HG02678 (cell line): ENCODE measurements around the gene KRTAP5-5.
A peak's percentile ranks its signal among the peaks of the same experiment; 100 is the strongest.
"Not testable (repeated sequence)": the region's sequence is repeated elsewhere in the genome, so short reads cannot be mapped to it uniquely, and the experiment has no call there.

Experiments
- ATAC-seq: cut with Tn5 transposase; IDR thresholded peaks from one replicate; pipeline ENCODE4 v1.9.1; 2021; ENCODE audit warnings: mild to moderate bottlenecking, moderate library complexity; ENCODE audit not compliant: unreplicated experiment

The KRTAP5-5 gene

GRCh38 chr11:1629326-1630185 lies at the start of gene KRTAP5-5:
Gene KRTAP5-5 (plus strand): TSS chr11:1629775. CDS start chr11:1629841, 66 bp downstream.
- ATAC-seq: no peak

- no peak for ATAC-seq
Observed at GRCh38 chr11:1581976-1582375, 47.6 kb upstream of the KRTAP5-5 start.

- not testable (repeated sequence) for ATAC-seq
Observed at GRCh38 chr11:1582909-1583308, 46.7 kb upstream of the KRTAP5-5 start.

- not testable (repeated sequence) for ATAC-seq
Observed at GRCh38 chr11:1584661-1585370, 44.8 kb upstream of the KRTAP5-5 start, which contains the start of gene KRTAP5-1. Gene KRTAP5-1 (minus strand): TSS chr11:1585283. CDS start chr11:1585249, 34 bp downstream.

- no peak for ATAC-seq
Observed at GRCh38 chr11:1586699-1587098, 42.9 kb upstream of the KRTAP5-5 start.

- ATAC-seq: not testable (repeated sequence)
Observed at GRCh38 chr11:1589191-1589963, 40.2 kb upstream of the KRTAP5-5 start.

- no peak for ATAC-seq
Observed at GRCh38 chr11:1589996-1590395, 39.6 kb upstream of the KRTAP5-5 start.

GRCh38 chr11:1592628-1593027 lies 36.9 kb upstream of the KRTAP5-5 start:
- ATAC-seq: no peak

GRCh38 chr11:1595994-1596575 lies 33.5 kb upstream of the KRTAP5-5 start:
- ATAC-seq: not testable (repeated sequence)

- ATAC-seq: not testable (repeated sequence)
Observed at GRCh38 chr11:1596576-1597121, 32.9 kb upstream of the KRTAP5-5 start.

- ATAC-seq: no peak
Observed at GRCh38 chr11:1597331-1597993, 32.1 kb upstream of the KRTAP5-5 start.

GRCh38 chr11:1597994-1598380 lies 31.6 kb upstream of the KRTAP5-5 start, which contains the start of gene KRTAP5-2:
Gene KRTAP5-2 (minus strand): TSS chr11:1598294. CDS start chr11:1598250, 44 bp downstream.
- no peak for ATAC-seq

GRCh38 chr11:1598406-1598805 lies 31.2 kb upstream of the KRTAP5-5 start:
- ATAC-seq: not testable (repeated sequence)

GRCh38 chr11:1598816-1599215 lies 30.8 kb upstream of the KRTAP5-5 start:
- ATAC-seq: no peak

- ATAC-seq: no peak
Observed at GRCh38 chr11:1600626-1601025, 28.9 kb upstream of the KRTAP5-5 start.

GRCh38 chr11:1601663-1602062 lies 27.9 kb upstream of the KRTAP5-5 start:
- not testable (repeated sequence) for ATAC-seq

- no peak for ATAC-seq
Observed at GRCh38 chr11:1603629-1604028, 25.9 kb upstream of the KRTAP5-5 start.

- no peak for ATAC-seq
Observed at GRCh38 chr11:1604181-1604580, 25.4 kb upstream of the KRTAP5-5 start.

GRCh38 chr11:1604711-1605110 lies 24.9 kb upstream of the KRTAP5-5 start:
- no peak for ATAC-seq

GRCh38 chr11:1605923-1606322 lies 23.7 kb upstream of the KRTAP5-5 start:
- ATAC-seq: peak; percentile 91
